Posterior vena cava (tissue), 2 donors: Measurements from ENCODE around the gene RSRP1. TPM values are rescaled to one million over a fixed set of nuclear protein-coding genes. Genes with fewer than 3 reads are reported as not detected.
A peak's percentile ranks its signal among the peaks of the same experiment; 100 is the strongest.

Experiments
- DNase-seq: peaks from one replicate; pipeline ENCODE4 v3.0.0-alpha.2; 2020; ENCODE audit warnings: low spot score
- intact Hi-C, 2 donors: fragments of 100-400 bp; cut with DNase I; formaldehyde crosslinking; loops; one replicate each; pipeline versions ENCODE4 v1.14.1 to v1.14.2; 2022 to 2023
- total RNA-seq, 2 donors: library from RNA; stranded (reverse); fragmentation: NEBNext Ultra II Directional; extraction: Animal tissue kit (Norgen Biotek cat#: 25700); gene quantifications; one replicate each; pipeline ENCODE4 v1.2.1, GENCODE V29; 2021
- donor health status: DM: yes; HTN: yes; CAD: no.
- donor health status: DM: yes; HTN: yes; CAD: no.

Gene RSRP1
- total RNA-seq, 2 donors from 2014 or later = 67.5 to 90.0 TPM

DNA sequence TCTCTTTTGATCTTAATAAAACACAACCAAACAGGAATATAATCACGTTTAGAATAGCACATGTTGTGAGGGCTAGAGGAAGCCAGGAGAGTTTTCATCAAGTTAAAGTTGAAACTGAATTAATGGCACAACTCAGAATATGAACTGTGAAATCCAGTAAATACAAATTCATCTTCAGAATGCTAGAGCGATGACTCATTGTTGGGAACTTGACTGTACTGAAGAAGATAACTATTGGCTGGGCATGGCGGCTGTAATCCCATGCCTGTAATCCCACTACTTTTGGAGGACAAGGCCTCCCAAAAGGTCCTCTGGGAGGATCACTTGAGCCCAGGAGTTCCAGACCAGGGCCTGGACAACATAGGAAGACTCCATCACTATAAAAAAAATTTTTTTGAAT is 23.8 kb downstream of the RSRP1 start:
- intact Hi-C loops = loop anchor here in 1 of 2 donors (10.0 kb wide), 1 partner anchor 549 kb away; no protein-coding TSS in a partner anchor

GRCh38 chr1:25222606-25223005 is 24.6 kb downstream of the RSRP1 start:
- intact Hi-C loops = loop anchor here in 1 of 2 donors (10.0 kb wide), 1 partner anchor 548 kb away; no protein-coding TSS in a partner anchor
- no peak for DNase-seq

More for the DNA sequence above, 23.8 kb downstream of the RSRP1 start:
- DNase-seq = no peak

DNA sequence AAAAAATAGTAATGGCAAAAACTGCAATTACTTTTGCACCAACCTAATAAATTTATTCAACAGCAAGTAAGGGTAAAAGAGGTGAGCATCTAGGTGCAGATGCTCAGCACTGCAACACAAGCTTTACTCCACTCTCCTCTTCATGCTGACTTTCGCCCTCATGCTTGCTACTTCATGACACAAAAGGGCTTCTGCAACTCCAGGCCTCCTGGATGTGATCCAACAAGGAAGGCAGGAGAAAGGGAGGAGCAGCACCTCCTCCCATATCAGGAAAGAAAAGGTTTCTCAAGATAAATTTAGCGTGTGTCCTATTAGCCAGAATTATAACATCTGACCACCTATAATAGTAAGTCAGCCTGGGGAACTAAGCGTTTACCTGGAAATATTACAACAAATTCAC is 26.6 kb downstream of the RSRP1 start:
- intact Hi-C loops = loop anchor here in 1 of 2 donors (10.0 kb wide), 1 partner anchor 546 kb away; no protein-coding TSS in a partner anchor
- no peak for DNase-seq

DNA sequence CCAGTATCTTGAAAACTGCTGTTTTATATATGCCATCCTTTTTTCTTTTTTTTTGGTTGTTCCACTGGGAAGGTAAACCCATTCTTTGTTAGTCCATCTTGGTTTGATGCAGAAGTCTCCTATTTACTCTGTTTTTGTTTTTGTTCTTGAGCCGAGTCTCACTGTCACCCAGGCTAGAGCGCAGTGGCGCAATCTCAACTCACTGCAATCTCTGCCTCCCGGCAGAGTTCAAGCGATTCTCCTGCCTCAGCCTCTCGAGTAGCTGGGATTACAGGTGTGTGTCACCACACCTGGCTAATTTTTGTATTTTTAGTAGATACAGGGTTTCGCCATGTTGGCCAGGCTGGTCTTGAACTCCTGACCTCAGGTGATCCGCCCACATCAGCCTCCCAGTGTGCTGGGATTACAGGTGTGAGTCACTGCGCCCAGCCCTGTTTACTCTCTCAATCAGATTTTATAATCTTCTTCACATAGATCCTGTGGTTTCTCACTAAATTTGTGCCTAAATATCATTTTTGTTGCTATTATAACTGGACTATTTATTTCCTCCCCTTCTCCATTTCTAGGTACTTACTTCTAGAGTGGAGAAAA is 27.5 kb downstream of the RSRP1 start:
- intact Hi-C loops = loop anchor here in 1 of 2 donors (10.0 kb wide), 1 partner anchor 545 kb away; no protein-coding TSS in a partner anchor
- no peak for DNase-seq

DNA sequence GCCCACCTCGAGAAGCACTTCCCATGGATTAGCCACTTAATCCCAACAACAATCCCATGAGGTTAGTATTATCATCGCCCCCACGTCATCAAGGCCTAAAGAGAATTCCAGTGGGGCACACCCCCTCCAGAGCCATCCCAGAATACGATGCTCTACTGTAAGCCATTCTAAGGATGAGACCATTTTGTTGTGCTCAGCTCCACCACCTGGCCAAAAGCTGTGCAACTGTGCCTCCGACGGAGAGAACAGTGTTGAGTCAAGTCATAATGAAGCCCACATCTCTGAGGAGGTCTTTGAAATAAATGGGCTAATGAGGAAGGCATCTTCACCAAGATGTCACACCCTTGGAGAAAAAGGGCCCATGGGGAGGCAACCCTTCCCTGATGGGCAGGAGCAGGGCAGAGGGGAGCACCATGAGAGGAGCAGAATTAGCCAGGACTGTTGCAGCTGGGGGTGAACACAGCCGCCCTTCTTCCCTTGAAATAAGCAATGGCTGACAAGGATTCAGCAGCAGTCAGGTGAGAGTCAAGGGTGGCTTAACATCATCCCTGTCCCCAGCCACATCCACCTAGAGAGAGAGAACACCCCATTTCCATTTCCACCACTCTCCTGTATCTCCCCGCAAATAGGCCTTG is 29.5 kb downstream of the RSRP1 start:
- no peak for DNase-seq
- intact Hi-C loops = no loop called here

- no peak for DNase-seq
- intact Hi-C loops = no loop called here
These were observed 30.2 kb downstream of the RSRP1 start for GRCh38 chr1:25217015-25217414.

- no peak for DNase-seq
- intact Hi-C loops = no loop called here
These were observed 31.1 kb downstream of the RSRP1 start for GRCh38 chr1:25216123-25216522.

DNA sequence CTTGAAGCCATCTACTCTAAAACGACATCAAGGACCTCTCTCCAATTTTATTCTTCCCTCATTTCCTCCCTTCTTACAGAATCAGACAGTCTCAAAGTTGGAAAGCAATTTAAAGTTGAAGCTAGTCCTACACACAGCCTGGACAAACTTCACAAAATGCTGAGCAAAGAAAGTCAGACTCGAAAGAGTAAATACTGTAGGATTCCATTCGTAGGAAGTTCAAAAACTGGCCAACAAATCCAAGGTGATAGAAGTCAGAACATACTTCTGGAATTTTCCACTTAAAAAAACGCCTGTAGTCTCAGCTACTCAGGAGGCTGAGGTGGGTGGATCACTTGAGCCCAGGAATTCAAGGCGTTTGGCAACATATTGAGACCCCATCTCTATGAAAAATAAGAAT is 34.5 kb downstream of the RSRP1 start:
- intact Hi-C loops = no loop called here
- no peak for DNase-seq

DNA sequence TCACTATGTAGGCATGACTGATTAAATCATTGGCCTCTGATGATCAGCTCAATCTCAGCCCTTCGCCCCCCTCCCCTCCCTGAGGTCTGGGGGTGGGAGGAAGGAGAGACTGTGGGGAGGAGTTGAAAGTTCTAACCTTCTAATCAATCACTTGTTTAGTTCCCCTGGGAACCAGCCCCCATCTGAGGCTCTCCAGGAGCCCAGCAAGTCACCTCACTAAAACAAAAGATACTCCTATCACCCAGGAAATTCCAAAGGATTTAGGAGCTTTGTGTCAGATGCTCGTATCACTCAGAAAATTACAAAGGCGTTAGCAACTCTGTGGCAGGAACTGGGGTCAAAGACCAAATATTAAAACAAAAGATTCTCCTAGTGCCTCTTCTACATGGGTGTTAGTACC is 36.5 kb downstream of the RSRP1 start:
- intact Hi-C loops = no loop called here
- DNase-seq = no peak

DNA sequence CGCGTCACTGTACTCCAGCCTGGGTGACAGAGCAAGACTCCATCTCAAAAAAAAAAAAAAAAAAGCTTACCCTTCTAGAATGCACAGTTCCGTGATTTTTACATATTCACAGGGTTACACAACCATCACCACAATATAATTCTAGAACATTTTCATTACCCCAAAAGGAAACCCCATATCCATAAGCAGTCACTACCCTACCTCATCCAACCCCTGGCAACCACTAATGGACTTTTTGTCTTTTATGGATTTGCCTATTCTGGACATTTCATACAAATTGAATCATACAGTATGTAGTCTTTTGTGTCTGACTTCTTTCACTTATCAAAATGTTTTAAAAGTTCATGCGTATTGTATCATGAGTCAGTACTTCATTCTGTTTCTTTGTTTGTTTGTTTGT is 37.7 kb downstream of the RSRP1 start:
- intact Hi-C loops = loop anchor here in 1 of 2 donors (10.0 kb wide), 1 partner anchor 355 kb away; no protein-coding TSS in a partner anchor
- no peak for DNase-seq

DNA sequence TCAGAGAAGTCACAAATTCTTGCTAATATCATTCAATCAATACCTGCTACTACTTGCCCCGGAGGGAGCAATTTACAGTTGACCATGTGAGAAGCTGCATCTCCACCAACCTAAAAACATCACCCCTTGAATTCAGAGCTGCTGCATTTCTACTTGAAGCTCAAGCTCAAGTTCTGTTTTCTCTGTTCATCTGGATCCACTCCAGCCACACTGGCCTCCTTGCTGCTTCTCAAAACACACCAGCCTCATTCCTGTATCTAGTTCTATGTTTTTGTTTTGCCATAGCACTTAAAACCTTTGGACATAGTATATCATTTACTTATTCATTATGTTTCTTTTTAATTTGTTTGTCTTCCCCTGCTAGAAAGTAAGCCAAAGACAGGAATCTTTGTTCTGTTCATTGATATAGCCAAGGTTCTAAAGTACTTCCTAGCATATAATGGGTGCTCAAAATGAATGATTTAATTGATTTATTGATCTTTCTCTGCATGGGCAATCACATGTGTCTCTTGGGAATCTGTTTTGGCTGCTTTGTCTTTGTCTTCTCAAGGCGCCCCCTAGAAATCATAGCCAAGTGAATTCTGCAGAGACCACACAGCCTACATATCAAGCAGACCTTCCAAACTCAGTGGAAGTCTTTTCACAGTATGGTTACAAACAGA is 38.6 kb downstream of the RSRP1 start:
- intact Hi-C loops = loop anchor here in 1 of 2 donors (10.0 kb wide), 1 partner anchor 354 kb away; no protein-coding TSS in a partner anchor
- DNase-seq = no peak

DNA sequence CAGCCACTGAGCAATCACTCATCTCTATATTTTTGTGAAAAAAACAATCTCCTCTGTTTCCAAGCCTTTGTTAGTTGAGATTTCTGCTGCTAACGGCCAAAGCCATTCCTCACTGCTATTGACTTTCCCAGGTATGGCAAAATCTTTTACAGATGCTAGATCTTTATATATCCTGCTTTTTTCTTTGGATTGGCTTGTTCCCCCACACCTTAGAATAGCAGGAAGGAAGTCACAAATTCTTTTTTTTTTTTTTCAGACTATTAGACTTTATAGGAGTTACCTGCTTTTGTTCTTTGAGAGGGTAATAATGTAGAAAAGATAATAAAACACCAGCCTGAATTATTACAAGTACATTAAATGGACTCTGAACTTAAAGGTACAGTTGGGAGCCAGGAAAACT is 39.2 kb downstream of the RSRP1 start:
- no peak for DNase-seq
- intact Hi-C loops = loop anchor here in 1 of 2 donors (10.0 kb wide), 1 partner anchor 353 kb away; no protein-coding TSS in a partner anchor

DNA sequence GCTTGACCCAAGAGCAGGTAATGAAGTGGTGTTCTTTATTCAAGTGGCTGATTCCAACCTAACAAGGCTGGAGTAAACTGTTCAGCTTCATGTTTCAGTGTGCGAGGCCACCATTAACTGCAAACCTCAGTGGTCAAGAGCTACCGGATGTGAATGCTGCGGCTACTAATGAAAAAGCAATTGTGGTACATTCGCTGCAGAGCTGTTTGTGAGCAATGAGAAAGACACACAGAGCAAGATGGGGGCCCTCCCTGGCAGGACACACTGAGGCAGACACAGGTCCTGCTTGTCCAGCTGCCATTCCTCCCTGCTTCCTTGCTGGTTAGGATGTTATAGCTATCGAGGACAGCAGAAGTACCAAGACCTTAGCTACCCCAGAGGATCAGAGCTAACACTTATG is 41.1 kb downstream of the RSRP1 start:
- peak; percentile 52 for DNase-seq
- intact Hi-C loops = loop anchor here in 1 of 2 donors (10.0 kb wide), 1 partner anchor 351 kb away; no protein-coding TSS in a partner anchor

DNA sequence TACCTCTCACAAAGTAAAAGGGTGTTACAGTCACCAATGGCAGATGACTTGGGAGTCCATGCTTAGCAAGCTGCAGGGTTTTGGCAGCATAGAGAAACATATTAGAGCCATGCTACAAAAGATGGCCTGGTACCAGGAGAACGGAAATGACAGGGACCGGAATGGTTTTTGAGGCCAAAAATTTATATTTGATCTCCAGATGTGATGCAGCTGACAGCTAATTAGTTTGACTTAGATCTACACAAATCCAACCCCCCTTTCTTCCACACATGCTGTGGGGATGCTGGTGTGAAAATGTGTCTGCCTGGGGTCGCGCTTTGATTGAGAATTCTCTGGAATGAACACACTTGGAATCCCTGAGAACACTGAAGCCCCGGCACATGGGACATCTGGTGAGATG is 41.5 kb downstream of the RSRP1 start:
- intact Hi-C loops = loop anchor here in 1 of 2 donors (10.0 kb wide), 1 partner anchor 351 kb away; no protein-coding TSS in a partner anchor
- no peak for DNase-seq

- intact Hi-C loops = loop anchor here in 1 of 2 donors (10.0 kb wide), 1 partner anchor 350 kb away; no protein-coding TSS in a partner anchor
- no peak for DNase-seq
These were observed 42.3 kb downstream of the RSRP1 start for GRCh38 chr1:25204797-25205480.

DNA sequence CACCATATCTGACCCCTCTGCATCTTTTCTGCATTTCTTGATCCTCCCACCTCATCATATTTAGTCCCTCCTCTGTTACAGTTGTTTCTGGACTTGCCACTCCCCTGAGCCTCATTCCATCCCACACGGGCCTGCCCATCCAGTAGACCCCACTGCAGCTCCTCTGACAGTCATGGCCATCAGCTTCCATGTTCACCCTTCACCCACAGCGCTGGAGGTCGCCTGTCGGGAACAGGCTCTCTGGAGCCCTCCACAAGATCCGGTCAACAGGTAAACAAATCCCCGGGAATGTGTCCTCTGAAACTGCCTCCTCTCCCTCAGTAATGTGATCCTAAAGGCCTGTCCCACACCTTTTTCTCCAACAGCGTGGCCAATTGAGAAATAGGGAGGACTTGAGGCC is 46.2 kb downstream of the RSRP1 start:
- peak; percentile 53 for DNase-seq
- intact Hi-C loops = loop anchor here in 1 of 2 donors (10.0 kb wide), 1 partner anchor 346 kb away; no protein-coding TSS in a partner anchor

DNA sequence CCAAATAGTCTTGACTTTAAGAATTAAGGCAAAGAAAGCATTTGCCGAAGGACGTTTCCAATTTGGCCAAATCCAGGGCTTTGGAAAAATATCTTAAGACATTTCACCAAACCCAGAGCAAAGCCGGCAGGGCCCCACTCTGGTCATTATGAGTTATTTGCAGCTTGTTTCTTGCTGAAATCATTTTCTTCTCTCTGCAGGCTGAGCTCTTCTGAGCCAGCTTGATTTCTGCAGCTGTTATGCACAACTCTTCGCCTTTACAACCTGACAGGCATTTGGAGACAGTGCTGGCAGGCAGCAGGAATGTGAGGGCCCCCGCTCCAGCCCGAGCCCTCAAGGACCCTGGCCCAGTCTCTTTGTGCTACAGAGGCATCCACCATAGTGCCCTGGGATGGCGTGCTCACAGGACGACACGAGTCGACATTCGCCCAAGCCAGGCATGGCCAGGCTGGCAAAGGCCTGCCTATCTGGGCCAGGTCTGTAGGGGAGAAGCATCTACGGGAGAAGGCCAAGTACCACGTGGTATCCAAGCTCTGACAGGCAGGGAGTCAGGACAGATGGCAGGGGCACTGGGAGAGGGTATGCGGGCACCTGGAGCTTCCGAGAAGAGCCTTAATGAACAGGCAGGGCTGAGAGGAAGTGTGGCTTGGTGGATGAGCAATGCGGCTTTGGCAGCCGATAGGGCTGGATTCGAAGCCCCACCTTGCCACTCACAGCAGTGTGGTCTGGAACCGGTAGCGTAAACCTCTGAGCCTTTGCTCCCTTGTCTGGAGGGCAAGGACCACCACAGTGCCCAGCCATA is 47.2 kb downstream of the RSRP1 start:
- intact Hi-C loops = loop anchor here in 1 of 2 donors (10.0 kb wide), 1 partner anchor 345 kb away; no protein-coding TSS in a partner anchor
- peak; percentile 64 for DNase-seq

- peak; percentile 61 for DNase-seq
- intact Hi-C loops = no loop called here
These were observed 48.5 kb downstream of the RSRP1 start for GRCh38 chr1:25198663-25199252.
